ENCODE results near the gene YPEL1. TPM values are rescaled to one million over a fixed set of nuclear protein-coding genes. Genes with fewer than 3 reads are reported as not detected.
"Not testable (repeated sequence)": the region's sequence is repeated elsewhere in the genome, so short reads cannot be mapped to it uniquely, and the experiment has no call there.

YPEL1 gene
- total RNA-seq, 1 experiment from 2014 or later, result 0.07 TPM

GRCh38 chr22:21727768-21728167 is 7.8 kb downstream of the YPEL1 start:
- DNase-seq (ENCODE audit: unreplicated experiment), result no peak
- no peaks in the 10 kb centered on the region for H3K36me3 Mint-ChIP-seq (ENCODE audit: insufficient read depth, unreplicated experiment)
- H3K27ac Mint-ChIP-seq (ENCODE audit: low read depth, unreplicated experiment), result no peak overlapping the region
- no TSS peak for BruUV-seq (replicated peaks)
- no peaks in the 10 kb centered on the region for H3K4me1 Mint-ChIP-seq (ENCODE audit: insufficient read depth, unreplicated experiment)
- intact Hi-C loops (cut with micrococcal nuclease), result no loop called here
- ChIA-PET POLR2A (no interaction called here), CTCF (no interaction called here)
- TF ChIP-seq, protein P1, sequence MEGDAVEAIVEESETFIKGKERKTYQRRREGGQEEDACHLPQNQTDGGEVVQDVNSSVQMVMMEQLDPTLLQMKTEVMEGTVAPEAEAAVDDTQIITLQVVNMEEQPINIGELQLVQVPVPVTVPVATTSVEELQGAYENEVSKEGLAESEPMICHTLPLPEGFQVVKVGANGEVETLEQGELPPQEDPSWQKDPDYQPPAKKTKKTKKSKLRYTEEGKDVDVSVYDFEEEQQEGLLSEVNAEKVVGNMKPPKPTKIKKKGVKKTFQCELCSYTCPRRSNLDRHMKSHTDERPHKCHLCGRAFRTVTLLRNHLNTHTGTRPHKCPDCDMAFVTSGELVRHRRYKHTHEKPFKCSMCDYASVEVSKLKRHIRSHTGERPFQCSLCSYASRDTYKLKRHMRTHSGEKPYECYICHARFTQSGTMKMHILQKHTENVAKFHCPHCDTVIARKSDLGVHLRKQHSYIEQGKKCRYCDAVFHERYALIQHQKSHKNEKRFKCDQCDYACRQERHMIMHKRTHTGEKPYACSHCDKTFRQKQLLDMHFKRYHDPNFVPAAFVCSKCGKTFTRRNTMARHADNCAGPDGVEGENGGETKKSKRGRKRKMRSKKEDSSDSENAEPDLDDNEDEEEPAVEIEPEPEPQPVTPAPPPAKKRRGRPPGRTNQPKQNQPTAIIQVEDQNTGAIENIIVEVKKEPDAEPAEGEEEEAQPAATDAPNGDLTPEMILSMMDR (IDR thresholded peaks at IDR 0.05; ENCODE audit: unreplicated experiment), result no peak
- H3K4me3 Mint-ChIP-seq (ENCODE audit: unreplicated experiment), result no peak overlapping the region
- no peaks in the 10 kb centered on the region for H3K27me3 Mint-ChIP-seq (ENCODE audit: insufficient read depth, unreplicated experiment)
- no peaks in the 10 kb centered on the region for H3K9me3 Mint-ChIP-seq (ENCODE audit: unreplicated experiment)

DNA sequence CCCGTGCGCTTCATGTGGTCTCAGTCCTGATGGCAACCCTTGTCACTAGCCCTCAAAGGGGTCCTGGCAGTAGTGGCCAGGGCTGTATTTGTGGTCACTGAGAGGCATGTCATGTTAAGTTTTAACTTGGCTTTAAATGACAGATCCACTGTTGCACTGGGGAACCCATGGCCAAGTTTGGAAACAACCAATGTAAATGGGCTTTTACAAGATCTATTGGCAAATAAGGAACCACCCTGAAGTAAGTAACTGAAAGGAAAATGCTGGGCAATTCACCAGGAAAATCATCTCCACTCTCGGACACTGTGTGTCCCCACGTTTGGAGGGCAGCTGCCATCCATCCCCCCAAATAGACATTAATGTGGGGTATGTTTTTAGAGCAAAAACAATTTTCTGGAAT is 8.4 kb downstream of the YPEL1 start:
- no TSS peak for BruUV-seq (replicated peaks)
- Mint-ChIP-seq H3K4me1 (ENCODE audit: insufficient read depth, unreplicated experiment) (no peaks in the 10 kb centered on the region), H3K27me3 (ENCODE audit: insufficient read depth, unreplicated experiment) (no peaks in the 10 kb centered on the region), H3K27ac (ENCODE audit: low read depth, unreplicated experiment) (no peak overlapping the region), H3K4me3 (ENCODE audit: unreplicated experiment) (no peak overlapping the region), H3K36me3 (ENCODE audit: insufficient read depth, unreplicated experiment) (no peaks in the 10 kb centered on the region), H3K9me3 (ENCODE audit: unreplicated experiment) (no peaks in the 10 kb centered on the region)
- no peak for DNase-seq (ENCODE audit: unreplicated experiment)
- intact Hi-C loops (cut with micrococcal nuclease), result no loop called here
- ChIA-PET CTCF (no interaction called here), POLR2A (no interaction called here)
- TF ChIP-seq, protein P1 (IDR thresholded peaks at IDR 0.05; ENCODE audit: unreplicated experiment), result no peak

GRCh38 chr22:21726650-21727049 is 8.9 kb downstream of the YPEL1 start:
- POLR2A ChIA-PET, result interaction anchor here (0.6 kb wide), 1 partner anchor 745 kb away, joined by 3 read pairs; the partner anchor contains the start of gene LZTR1
- intact Hi-C loops (cut with micrococcal nuclease), result no loop called here
- Mint-ChIP-seq H3K27me3 (ENCODE audit: insufficient read depth, unreplicated experiment) (no peaks in the 10 kb centered on the region), H3K4me3 (ENCODE audit: unreplicated experiment) (no peak overlapping the region), H3K36me3 (ENCODE audit: insufficient read depth, unreplicated experiment) (no peaks in the 10 kb centered on the region), H3K9me3 (ENCODE audit: unreplicated experiment) (no peaks in the 10 kb centered on the region), H3K4me1 (ENCODE audit: insufficient read depth, unreplicated experiment) (no peaks in the 10 kb centered on the region), H3K27ac (ENCODE audit: low read depth, unreplicated experiment) (no peak overlapping the region)
- BruUV-seq (replicated peaks), result no TSS peak
- CTCF ChIA-PET, result interaction anchor here (0.5 to 0.7 kb wide), 2 partner anchors 13 to 346 kb away, joined by 3 read pairs; no protein-coding TSS in a partner anchor
- TF ChIP-seq, protein P1 (IDR thresholded peaks at IDR 0.05; ENCODE audit: unreplicated experiment), result no peak
- peak; percentile 31 for DNase-seq (ENCODE audit: unreplicated experiment)

GRCh38 chr22:21725956-21726649 is 9.5 kb downstream of the YPEL1 start:
- no peak overlapping the region for H3K4me3 Mint-ChIP-seq (ENCODE audit: unreplicated experiment)
- no TSS peak for BruUV-seq (replicated peaks)
- DNase-seq (ENCODE audit: unreplicated experiment), result no peak
- no peak overlapping the region for H3K27ac Mint-ChIP-seq (ENCODE audit: low read depth, unreplicated experiment)
- H3K36me3 Mint-ChIP-seq (ENCODE audit: insufficient read depth, unreplicated experiment), result no peaks in the 10 kb centered on the region
- CTCF ChIA-PET, result interaction anchor here (0.5 to 0.7 kb wide), 2 partner anchors 13 to 346 kb away, joined by 3 read pairs; no protein-coding TSS in a partner anchor
- POLR2A ChIA-PET, result interaction anchor here (0.6 kb wide), 1 partner anchor 744 kb away, joined by 3 read pairs; the partner anchor contains the start of gene LZTR1
- no peaks in the 10 kb centered on the region for H3K9me3 Mint-ChIP-seq (ENCODE audit: unreplicated experiment)
- TF ChIP-seq, protein P1 (IDR thresholded peaks at IDR 0.05; ENCODE audit: unreplicated experiment), result no peak
- no peaks in the 10 kb centered on the region for H3K27me3 Mint-ChIP-seq (ENCODE audit: insufficient read depth, unreplicated experiment)
- intact Hi-C loops (cut with micrococcal nuclease), result no loop called here
- no peaks in the 10 kb centered on the region for H3K4me1 Mint-ChIP-seq (ENCODE audit: insufficient read depth, unreplicated experiment)

DNA sequence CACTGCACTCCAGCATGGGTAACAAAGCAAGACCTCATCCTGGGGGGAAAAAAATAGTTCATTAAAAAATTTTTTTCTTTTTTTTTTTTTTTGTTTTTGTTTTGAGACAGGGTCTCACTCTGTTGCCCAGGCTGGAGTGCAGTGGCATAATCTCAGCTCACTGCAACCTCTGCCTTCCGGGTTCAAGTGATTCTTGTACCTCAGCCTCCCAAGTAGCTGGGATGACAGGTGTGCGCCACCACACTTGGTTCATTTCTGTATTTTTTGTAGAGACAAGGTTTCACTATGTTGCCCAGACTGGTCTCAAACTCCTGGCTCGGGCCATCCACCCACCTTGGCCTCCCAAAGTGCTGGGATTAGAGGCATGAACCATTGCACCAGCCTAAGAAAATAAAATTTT is 11.1 kb downstream of the YPEL1 start:
- BruUV-seq (replicated peaks); H3K36me3 Mint-ChIP-seq (ENCODE audit: insufficient read depth, unreplicated experiment); H3K4me3 Mint-ChIP-seq (ENCODE audit: unreplicated experiment); H3K9me3 Mint-ChIP-seq (ENCODE audit: unreplicated experiment); H3K27ac Mint-ChIP-seq (ENCODE audit: low read depth, unreplicated experiment); POLR2A ChIA-PET; DNase-seq (ENCODE audit: unreplicated experiment); H3K27me3 Mint-ChIP-seq (ENCODE audit: insufficient read depth, unreplicated experiment); intact Hi-C loops (cut with micrococcal nuclease); H3K4me1 Mint-ChIP-seq (ENCODE audit: insufficient read depth, unreplicated experiment); CTCF ChIA-PET: not testable (repeated sequence)

- H3K4me3 Mint-ChIP-seq (ENCODE audit: unreplicated experiment); CTCF ChIA-PET; H3K4me1 Mint-ChIP-seq (ENCODE audit: insufficient read depth, unreplicated experiment); POLR2A ChIA-PET; BruUV-seq (replicated peaks); H3K27me3 Mint-ChIP-seq (ENCODE audit: insufficient read depth, unreplicated experiment); H3K9me3 Mint-ChIP-seq (ENCODE audit: unreplicated experiment); DNase-seq (ENCODE audit: unreplicated experiment); H3K27ac Mint-ChIP-seq (ENCODE audit: low read depth, unreplicated experiment); H3K36me3 Mint-ChIP-seq (ENCODE audit: insufficient read depth, unreplicated experiment); intact Hi-C loops (cut with micrococcal nuclease): not testable (repeated sequence)
These were observed 14.3 kb downstream of the YPEL1 start for GRCh38 chr22:21721195-21721852.

All from MCF 10A (cell line).